ENCODE measurements around the gene FNDC3A. TPM values are rescaled to one million over a fixed set of nuclear protein-coding genes. Genes with fewer than 3 reads are reported as not detected.

The FNDC3A gene
- total and polyA plus RNA-seq, 9 of the 15 experiments (the other 6 are each of a cell fraction or from before 2014, with no cell fraction given), result 4.1 to 22.0 (median 13.5) TPM

- Histone ChIP-seq H3K9me1 (ENCODE audit: control insufficient read depth, insufficient read depth, low read length) (no peaks in the 10 kb centered on the region), H3K9me3 (replicated peaks; ENCODE audit: control insufficient read depth, insufficient read depth, low read depth, low read length) (no peaks in the 10 kb centered on the region), H3K4me3 (no peak overlapping the region), H3K27me3 (ENCODE audit: control insufficient read depth in 2 of 2, insufficient read depth in 2 of 2, low read length in 2 of 2) (no peaks in the 10 kb centered on the region), H3K9ac (ENCODE audit: insufficient read depth in 1 of 2, low read depth in 2 of 2, low read length in 2 of 2) (no peak overlapping the region), H4K20me1 (replicated peaks; ENCODE audit: control insufficient read depth, insufficient read depth, low read length) (no peaks in the 10 kb centered on the region), H3K79me2 (ENCODE audit: control insufficient read depth, insufficient read depth, low read length) (no peaks in the 10 kb centered on the region), H3K4me2 (ENCODE audit: insufficient read depth, low read length) (no peak overlapping the region), H2AFZ (ENCODE audit: low read depth, low read length) (no peak overlapping the region), H3K27ac (ENCODE audit: extremely low read depth, low read depth, low read length) (no peak overlapping the region), H3K4me1 (replicated peaks in 1 of 2; ENCODE audit: control insufficient read depth in 2 of 2, insufficient read depth in 2 of 2, low read length in 2 of 2) (no peaks in the 10 kb centered on the region), H3K36me3 (ENCODE audit: control insufficient read depth, insufficient read depth, low read length) (peaks cover 36% of the 10 kb centered on the region; the same call in 2 of the 3 replicates)
- ChIA-PET CTCF (ENCODE audit: low intra/inter-chr PET ratio) (no interaction called here), POLR2A (no interaction called here)
- intact Hi-C loops (cut with micrococcal nuclease) (no loop called here), in situ Hi-C loops (cut with MboI) (no loop called here)
- BruUV-seq (replicated peaks), result no TSS peak
- FAIRE-seq, result no peak
- no peak for ATAC-seq
- no peak for DNase-seq (ENCODE audit: extremely low read depth in 1 of 4, low spot score in 3 of 4)
- WGBS (ENCODE audit: insufficient coverage, low coverage, missing lambda C conversion rate), result 56% methylated on average over 4 of the region's 4 CpGs
- TF ChIP-seq PPARD (CRISPR knock-in tag; IDR thresholded peaks at IDR 0.05), result no peak
- TF ChIP-seq ZNF408 (CRISPR knock-in tag; IDR thresholded peaks at IDR 0.05; ENCODE audit: low read depth), result no peak
- TF ChIP-seq MTA3 (IDR thresholded peaks at IDR 0.05; ENCODE audit: borderline replicate concordance), result no peak
- TF ChIP-seq MED1 (CRISPR knock-in tag; IDR thresholded peaks at IDR 0.05; ENCODE audit: borderline replicate concordance), result no peak
- no peak for TF ChIP-seq ZNF263 (CRISPR knock-in tag; IDR thresholded peaks at IDR 0.05; ENCODE audit: borderline replicate concordance)
- no peak for TF ChIP-seq HMG20A (CRISPR knock-in tag; conservative IDR thresholded peaks at IDR 0.05)
- TF ChIP-seq ESRRB (CRISPR knock-in tag; IDR thresholded peaks at IDR 0.05; ENCODE audit: borderline replicate concordance), result no peak
- no peak for TF ChIP-seq CBX3 (IDR thresholded peaks at IDR 0.05; ENCODE audit: borderline replicate concordance in 1 of 2, low read length in 2 of 2)
- TF ChIP-seq GTF2F1 (IDR thresholded peaks at IDR 0.05; ENCODE audit: low read depth, low read length), result no peak
- TF ChIP-seq, protein P1, sequence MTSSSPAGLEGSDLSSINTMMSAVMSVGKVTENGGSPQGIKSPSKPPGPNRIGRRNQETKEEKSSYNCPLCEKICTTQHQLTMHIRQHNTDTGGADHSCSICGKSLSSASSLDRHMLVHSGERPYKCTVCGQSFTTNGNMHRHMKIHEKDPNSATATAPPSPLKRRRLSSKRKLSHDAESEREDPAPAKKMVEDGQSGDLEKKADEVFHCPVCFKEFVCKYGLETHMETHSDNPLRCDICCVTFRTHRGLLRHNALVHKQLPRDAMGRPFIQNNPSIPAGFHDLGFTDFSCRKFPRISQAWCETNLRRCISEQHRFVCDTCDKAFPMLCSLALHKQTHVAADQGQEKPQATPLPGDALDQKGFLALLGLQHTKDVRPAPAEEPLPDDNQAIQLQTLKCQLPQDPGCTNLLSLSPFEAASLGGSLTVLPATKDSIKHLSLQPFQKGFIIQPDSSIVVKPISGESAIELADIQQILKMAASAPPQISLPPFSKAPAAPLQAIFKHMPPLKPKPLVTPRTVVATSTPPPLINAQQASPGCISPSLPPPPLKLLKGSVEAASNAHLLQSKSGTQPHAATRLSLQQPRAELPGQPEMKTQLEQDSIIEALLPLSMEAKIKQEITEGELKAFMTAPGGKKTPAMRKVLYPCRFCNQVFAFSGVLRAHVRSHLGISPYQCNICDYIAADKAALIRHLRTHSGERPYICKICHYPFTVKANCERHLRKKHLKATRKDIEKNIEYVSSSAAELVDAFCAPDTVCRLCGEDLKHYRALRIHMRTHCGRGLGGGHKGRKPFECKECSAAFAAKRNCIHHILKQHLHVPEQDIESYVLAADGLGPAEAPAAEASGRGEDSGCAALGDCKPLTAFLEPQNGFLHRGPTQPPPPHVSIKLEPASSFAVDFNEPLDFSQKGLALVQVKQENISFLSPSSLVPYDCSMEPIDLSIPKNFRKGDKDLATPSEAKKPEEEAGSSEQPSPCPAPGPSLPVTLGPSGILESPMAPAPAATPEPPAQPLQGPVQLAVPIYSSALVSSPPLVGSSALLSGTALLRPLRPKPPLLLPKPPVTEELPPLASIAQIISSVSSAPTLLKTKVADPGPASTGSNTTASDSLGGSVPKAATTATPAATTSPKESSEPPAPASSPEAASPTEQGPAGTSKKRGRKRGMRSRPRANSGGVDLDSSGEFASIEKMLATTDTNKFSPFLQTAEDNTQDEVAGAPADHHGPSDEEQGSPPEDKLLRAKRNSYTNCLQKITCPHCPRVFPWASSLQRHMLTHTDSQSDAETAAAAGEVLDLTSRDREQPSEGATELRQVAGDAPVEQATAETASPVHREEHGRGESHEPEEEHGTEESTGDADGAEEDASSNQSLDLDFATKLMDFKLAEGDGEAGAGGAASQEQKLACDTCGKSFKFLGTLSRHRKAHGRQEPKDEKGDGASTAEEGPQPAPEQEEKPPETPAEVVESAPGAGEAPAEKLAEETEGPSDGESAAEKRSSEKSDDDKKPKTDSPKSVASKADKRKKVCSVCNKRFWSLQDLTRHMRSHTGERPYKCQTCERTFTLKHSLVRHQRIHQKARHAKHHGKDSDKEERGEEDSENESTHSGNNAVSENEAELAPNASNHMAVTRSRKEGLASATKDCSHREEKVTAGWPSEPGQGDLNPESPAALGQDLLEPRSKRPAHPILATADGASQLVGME (CRISPR knock-in tag; IDR thresholded peaks at IDR 0.05), result no peak
- no peak for TF ChIP-seq ARID4B (CRISPR knock-in tag; IDR thresholded peaks at IDR 0.05)
- no peak for TF ChIP-seq MTF1 (CRISPR knock-in tag; IDR thresholded peaks at IDR 0.05; ENCODE audit: borderline replicate concordance)
- TF ChIP-seq, protein P2, sequence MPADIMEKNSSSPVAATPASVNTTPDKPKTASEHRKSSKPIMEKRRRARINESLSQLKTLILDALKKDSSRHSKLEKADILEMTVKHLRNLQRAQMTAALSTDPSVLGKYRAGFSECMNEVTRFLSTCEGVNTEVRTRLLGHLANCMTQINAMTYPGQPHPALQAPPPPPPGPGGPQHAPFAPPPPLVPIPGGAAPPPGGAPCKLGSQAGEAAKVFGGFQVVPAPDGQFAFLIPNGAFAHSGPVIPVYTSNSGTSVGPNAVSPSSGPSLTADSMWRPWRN (IDR thresholded peaks at IDR 0.05; ENCODE audit: low read depth), result no peak
These were observed 208.9 kb downstream of the FNDC3A start for GRCh38 chr13:49184621-49185020.
